HG02840 (cell line): ENCODE measurements around the gene UCP3.

Source experiments
- ATAC-seq: cut with Tn5 transposase; IDR thresholded peaks from one replicate; pipeline ENCODE4 v1.9.1; 2021; ENCODE audit warnings: mild to moderate bottlenecking, moderate library complexity, moderate number of reproducible peaks; ENCODE audit not compliant: unreplicated experiment, low FRiP score

Gene UCP3, protein sequence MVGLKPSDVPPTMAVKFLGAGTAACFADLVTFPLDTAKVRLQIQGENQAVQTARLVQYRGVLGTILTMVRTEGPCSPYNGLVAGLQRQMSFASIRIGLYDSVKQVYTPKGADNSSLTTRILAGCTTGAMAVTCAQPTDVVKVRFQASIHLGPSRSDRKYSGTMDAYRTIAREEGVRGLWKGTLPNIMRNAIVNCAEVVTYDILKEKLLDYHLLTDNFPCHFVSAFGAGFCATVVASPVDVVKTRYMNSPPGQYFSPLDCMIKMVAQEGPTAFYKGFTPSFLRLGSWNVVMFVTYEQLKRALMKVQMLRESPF

DNA sequence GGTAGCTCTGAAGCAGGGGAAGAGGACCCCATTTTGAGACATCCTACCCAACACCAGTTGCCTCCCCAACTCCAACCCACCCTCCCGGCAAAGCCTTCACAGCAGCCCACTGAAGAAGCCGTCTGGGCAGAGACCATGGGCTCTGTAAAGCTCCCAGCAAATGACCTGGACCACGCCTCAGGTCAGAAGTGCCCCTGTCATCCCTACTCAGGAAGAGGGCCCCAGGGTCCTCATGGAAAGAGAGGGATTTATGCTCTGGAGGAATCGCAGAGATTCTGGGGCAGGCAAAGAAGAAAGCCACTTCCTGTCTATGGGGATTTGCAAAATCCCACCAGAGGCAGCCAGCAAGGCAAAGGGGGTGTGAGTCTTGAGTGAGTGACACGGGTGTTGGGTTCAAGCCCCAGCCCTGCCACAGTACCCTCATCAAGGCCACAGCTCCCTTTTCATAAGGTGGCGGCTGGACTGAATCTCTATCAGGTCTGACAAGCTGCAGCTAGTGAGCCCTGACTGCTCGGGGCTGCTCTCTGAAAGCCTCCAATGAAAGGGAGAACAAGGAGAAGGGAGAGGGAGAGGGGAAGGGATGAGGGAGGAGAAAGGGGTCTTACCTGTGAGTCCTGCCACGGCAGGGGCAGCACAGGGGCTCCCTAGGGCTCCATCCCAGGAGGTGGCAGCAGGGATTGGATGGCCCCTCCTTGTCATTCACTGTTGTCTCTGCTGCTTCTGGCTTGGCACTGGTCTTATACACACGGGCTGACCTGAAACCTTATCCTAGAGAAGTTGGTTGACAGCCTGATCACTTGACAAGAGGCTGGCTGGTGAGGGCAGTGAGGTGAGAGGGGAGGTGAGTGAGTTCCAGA, at the start of gene UCP3:
UCP3 (minus strand) TSS at position 713 of the 857 bp plus-strand sequence. CDS start 2,043 bp downstream, outside the sequence.
- no peak for ATAC-seq

GRCh38 chr11:74057249-74058151, 48.6 kb upstream of the UCP3 start:
- no peak for ATAC-seq

DNA sequence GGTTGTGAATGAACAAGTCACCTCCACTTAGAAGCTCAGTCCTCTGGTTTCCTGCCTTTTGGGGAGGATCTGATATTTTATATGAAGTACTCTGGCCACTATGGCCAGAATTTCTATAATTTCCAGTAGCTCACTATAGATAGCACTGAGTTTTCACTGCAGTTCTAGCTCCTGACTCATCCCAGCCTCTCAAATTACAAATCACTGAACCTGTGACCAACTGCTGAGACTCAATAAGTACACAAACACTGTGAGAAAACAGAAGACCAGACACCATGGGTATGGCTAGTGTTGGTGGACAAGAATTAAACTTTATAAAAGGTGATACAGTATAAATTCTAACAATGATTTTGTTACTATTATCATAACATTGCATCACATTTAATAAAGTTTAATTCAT, 47.1 kb upstream of the UCP3 start:
- no peak for ATAC-seq

DNA sequence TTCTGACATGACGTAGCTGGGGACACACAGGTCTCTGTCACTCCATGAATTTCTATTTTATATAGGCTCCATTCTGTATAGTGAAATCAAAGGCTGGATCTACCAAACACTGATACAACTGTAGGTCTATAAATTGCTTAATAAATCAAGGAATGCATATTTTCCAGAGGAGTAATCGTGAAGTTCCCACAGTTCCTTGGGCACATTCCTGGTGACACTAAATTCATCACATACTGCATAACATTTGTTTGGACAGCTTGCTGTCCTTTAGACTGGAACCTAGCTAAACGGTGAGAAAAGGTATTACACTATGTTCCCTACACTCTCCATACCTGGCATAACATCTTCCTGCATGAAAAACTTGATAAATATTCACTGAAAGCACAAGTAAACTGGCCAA, 41.6 kb upstream of the UCP3 start:
- no peak for ATAC-seq

DNA sequence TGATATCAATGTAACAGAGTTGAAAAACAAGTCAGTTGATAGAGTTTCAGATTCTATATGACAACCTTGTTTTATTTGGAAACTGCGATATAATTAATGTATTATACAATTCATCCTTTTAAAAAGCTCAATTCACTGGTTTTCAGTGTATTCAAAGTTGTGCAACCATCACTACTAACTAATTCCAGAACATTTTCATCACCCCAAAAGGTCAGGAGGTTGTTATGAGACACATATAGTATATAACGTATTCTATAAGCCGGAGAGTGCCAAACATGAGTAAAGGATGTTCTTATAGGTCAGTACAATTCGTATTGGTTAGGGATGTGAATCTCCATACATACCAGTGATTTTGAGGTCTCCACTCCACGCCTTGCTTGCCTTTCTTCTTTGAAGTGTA, 40.1 kb upstream of the UCP3 start:
- ATAC-seq = no peak

DNA sequence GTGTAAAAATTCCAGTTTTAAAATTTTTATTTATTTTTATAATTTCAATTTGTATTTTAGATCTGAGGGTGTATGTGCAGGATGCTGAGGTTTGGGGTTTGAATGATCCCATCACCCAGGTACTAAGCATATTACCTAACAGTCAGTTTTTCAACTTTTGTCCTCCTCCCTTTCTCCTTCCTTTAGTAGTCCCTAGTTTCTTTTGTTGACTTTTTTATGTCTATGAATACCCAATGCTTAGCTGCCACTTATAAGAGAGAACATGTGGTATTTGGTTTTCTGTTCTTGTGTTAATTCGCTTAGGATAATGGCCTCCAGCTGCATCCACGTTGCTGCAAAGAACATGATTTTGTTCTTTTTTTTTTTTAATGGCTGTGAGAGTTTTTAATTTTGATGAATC, 35.7 kb upstream of the UCP3 start:
- ATAC-seq = no peak

DNA sequence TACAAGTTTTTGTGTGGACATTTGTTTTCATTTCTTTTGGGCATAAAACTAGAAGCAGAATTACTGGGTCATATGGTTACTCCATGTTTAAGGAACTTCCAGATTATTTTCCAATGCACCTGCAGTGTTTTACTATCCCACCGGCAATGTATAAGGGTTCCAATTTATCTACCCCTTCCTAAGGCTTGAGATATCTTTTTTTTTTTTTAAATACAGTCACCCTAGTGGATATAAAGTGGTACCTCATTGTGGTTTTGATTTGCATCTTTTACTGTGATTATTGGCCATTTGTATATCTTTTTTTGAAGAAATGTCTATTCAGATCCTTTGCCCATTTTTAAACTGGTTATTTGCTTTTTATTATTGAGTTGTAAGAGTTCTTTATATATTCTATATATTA, 34.6 kb upstream of the UCP3 start:
- no peak for ATAC-seq

DNA sequence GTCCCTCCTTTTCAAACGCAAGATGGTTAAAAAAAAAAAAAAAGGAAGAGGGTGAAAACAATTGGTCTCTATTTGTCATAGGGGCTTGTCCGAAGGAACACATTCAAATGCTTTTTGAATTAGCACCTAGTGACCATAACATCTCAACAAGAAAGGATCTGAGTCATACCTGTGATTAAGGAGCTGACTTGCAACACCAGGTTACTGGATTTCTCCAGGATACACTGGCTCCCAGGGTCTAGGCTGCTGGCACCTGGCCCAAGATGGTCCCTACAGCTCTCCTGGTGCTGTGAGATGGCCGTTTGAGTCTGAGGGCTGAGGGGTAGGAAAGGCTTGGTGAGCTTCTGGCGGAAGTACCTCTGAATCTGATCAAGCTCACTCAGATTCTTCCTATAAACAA, 28.4 kb upstream of the UCP3 start:
- ATAC-seq = no peak

DNA sequence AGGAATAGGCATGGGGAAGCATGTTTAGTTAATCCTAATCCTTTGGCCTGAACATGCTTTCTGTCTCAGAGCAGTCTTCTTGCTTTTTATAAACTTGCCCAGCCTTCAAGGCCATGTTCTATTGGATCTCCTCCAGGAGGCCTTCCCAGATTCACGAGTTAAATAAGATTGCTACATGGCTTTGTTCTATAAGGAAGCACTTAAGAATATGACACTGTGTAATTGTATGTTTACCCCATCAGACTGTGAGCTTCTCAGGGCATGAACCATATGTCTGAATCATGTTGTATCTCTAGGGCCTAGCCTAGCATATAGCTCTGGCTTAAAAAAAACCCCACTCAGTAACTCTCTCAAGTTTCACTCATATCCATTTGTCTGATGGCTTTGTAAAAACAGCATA, 26.4 kb upstream of the UCP3 start:
- ATAC-seq = no peak

GRCh38 chr11:74033046-74033445, 24.2 kb upstream of the UCP3 start:
- no peak for ATAC-seq

GRCh38 chr11:74030723-74031676, 22.1 kb upstream of the UCP3 start:
- no peak for ATAC-seq

- ATAC-seq = no peak
These were observed 16.7 kb upstream of the UCP3 start for GRCh38 chr11:74025467-74026166.

DNA sequence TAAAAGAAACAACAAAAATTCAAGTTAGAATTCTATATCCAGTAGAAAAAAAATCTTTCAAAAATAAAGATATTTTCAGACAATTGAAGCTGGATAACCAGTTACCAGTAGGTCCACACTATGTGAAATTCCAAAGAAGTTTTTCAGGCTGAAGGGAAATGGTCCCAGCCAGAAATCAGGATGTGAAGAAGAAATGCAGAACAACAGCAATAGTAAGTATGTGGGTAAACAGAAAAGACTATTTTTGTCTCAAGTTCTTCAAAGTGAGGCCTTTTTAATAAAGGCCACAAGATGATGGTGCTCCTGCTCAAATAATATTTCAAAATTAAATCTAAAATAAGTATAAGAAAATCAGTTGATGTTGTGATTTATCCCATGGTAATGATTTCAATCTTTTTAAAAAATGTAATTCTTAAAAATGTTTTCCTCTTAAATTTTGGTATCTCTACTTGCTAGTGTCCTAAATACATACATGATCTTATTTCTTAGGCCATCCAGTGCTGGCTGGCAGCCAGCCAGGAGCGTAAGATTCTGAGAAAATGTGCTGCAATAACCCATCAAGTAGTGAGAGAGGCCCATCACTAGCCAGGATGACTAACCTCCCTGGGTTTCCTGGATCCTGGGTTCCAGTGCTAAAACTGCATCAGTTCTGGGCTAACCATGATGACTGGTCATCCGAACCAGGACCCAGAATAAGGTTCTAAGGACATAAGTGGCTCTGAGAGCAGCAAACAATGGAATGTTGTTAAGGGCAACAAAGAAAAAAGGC, 15.6 kb upstream of the UCP3 start:
- ATAC-seq = no peak

DNA sequence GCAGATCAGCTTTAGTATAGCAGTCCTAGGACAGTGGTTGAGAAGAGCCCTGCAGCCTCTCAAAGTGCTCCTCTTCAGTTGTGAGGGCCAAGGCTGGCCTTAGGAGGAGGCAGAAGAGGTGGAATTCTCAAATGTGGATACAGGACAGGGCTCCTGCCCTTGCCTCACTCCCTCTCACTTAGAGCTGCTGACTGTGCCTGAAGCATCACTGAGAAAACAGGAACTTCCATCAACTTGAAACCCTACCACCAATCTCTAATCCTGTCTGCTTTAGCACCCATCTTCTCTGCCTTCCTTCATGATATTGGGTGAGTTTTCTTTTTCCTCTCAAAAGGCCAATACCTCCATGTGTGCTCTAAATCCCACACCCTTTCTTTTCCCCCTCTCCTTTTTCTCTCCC, 14.4 kb upstream of the UCP3 start:
- no peak for ATAC-seq

GRCh38 chr11:74022546-74022945, 13.7 kb upstream of the UCP3 start:
- ATAC-seq = no peak

DNA sequence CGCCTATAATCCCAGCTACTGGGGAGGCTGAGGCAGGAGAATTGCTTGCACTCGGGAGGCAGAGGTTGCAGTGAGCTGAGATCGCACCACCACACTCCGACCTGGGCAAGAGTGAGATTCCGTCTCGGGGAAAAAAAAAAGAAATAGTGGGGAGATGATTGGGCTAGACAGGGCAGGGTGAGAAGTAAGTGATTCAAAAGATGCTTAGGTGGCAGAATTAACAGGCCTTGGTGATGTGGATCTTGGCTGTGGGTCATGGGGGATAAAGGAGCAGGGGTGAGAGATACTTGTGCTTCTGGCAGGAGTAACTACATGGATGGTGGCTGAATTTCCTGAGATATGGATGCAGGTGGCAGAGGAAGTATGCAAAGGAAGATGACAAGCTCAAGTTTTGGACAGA, 13.1 kb upstream of the UCP3 start:
- no peak for ATAC-seq

DNA sequence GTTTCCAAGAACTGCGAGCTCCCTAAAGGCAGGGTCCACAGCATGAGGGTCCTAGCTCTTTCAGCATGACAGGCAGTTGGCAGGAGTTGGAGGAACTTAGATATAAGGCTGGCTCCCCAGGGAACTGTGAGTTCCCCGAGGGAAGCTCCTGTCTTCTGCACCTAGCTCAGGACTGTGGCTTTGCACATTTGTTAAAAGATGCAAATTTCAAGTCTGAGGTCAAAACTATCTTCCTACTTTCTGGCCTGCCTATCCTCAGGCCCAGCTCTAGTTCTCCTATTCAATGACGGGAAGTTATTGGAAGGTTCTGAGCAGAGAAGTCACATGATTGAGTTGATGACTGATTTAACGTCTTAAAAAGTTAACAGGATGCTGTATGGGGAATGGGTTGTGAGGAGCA, 11.7 kb upstream of the UCP3 start:
- no peak for ATAC-seq

- ATAC-seq = no peak
These were observed 11.0 kb upstream of the UCP3 start for GRCh38 chr11:74019860-74020259.
